ENCODE results near the gene PGLYRP4.
"Not testable (repeated sequence)": the region's sequence is repeated elsewhere in the genome, so short reads cannot be mapped to it uniquely, and the experiment has no call there.

PGLYRP4 gene

GRCh38 chr1:153349363-153350320 is 1.0 kb upstream of the PGLYRP4 start:
- H3K4me3 ChIP-seq (ENCODE audit: low read depth, low read length) = no peak overlapping the region
- TF ChIP-seq, protein P1, sequence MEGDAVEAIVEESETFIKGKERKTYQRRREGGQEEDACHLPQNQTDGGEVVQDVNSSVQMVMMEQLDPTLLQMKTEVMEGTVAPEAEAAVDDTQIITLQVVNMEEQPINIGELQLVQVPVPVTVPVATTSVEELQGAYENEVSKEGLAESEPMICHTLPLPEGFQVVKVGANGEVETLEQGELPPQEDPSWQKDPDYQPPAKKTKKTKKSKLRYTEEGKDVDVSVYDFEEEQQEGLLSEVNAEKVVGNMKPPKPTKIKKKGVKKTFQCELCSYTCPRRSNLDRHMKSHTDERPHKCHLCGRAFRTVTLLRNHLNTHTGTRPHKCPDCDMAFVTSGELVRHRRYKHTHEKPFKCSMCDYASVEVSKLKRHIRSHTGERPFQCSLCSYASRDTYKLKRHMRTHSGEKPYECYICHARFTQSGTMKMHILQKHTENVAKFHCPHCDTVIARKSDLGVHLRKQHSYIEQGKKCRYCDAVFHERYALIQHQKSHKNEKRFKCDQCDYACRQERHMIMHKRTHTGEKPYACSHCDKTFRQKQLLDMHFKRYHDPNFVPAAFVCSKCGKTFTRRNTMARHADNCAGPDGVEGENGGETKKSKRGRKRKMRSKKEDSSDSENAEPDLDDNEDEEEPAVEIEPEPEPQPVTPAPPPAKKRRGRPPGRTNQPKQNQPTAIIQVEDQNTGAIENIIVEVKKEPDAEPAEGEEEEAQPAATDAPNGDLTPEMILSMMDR (IDR thresholded peaks at IDR 0.05; ENCODE audit: low read depth, low read length) = no peak

DNA sequence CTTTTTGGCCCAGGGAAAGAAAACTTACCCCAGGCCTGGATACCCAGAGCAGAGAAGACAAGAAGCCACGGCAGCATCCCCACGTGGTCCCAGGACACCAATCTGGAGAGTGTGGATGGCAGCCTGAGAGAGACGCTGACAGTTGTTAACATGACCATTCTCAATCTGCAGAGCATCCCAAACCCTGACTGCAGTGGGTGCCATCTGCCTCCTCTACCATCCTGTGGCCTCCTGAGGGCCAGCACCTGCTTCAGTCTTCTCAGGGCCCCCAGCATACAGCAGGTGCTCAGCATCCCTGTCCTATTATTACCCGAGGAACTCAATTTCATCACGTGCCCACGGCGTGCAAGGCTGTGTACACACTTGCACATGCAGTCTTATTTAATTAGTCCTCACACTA is 785 bp downstream of the PGLYRP4 start:
- TF ChIP-seq, protein P1 (IDR thresholded peaks at IDR 0.05; ENCODE audit: low read depth, low read length) = no peak
- H3K4me3 ChIP-seq (ENCODE audit: low read depth, low read length) = no peak overlapping the region

- H3K4me3 ChIP-seq (ENCODE audit: low read depth, low read length) = not testable (repeated sequence)
Observed at GRCh38 chr1:153347049-153347448, 1.6 kb downstream of the PGLYRP4 start.

- TF ChIP-seq, protein P1 (IDR thresholded peaks at IDR 0.05; ENCODE audit: low read depth, low read length) = no peak
- no peak overlapping the region for H3K4me3 ChIP-seq (ENCODE audit: low read depth, low read length)
Observed at GRCh38 chr1:153346077-153346723, 2.4 kb downstream of the PGLYRP4 start.

- TF ChIP-seq, protein P1 (IDR thresholded peaks at IDR 0.05; ENCODE audit: low read depth, low read length) = no peak
- no peak overlapping the region for H3K4me3 ChIP-seq (ENCODE audit: low read depth, low read length)
Observed at GRCh38 chr1:153345187-153346076, 3.2 kb downstream of the PGLYRP4 start.

- no peak overlapping the region for H3K4me3 ChIP-seq (ENCODE audit: low read depth, low read length)
- TF ChIP-seq, protein P1 (IDR thresholded peaks at IDR 0.05; ENCODE audit: low read depth, low read length) = no peak
Observed at GRCh38 chr1:153344718-153345025, 4.0 kb downstream of the PGLYRP4 start.
